ENCODE results near the gene FBXL15. TPM values are rescaled to one million over a fixed set of nuclear protein-coding genes. Genes with fewer than 3 reads are reported as not detected.
A peak's percentile ranks its signal among the peaks of the same experiment; 100 is the strongest.

The FBXL15 gene
- total and polyA plus RNA-seq, 9 of the 15 experiments (the other 6 are each of a cell fraction or from before 2014, with no cell fraction given), result 0.08 to 25.9 (median 3.5) TPM

- TF ChIP-seq ZNF407 (IDR thresholded peaks at IDR 0.05; ENCODE audit: low read depth) (no peak), ZNF224 (CRISPR knock-in tag; IDR thresholded peaks at IDR 0.05) (no peak), SMARCA5 (IDR thresholded peaks at IDR 0.05) (no peak), ZNF644 (tag; IDR thresholded peaks at IDR 0.05; ENCODE audit: low read depth) (0 out of 2 replicates have a peak, but pooled peaks have one; percentile 52), TEAD1 (CRISPR knock-in tag; IDR thresholded peaks at IDR 0.05) (peak in 1 of 2 experiments; percentile 62; a peak in 2 of 4 replicates), RBBP5 (IDR thresholded peaks at IDR 0.05; ENCODE audit: borderline replicate concordance, insufficient read depth, low read length, poor library complexity, severe bottlenecking) (no peak), HNRNPLL (IDR thresholded peaks at IDR 0.05; ENCODE audit: low read depth, low read length, poor library complexity, severe bottlenecking) (peak; percentile 58), ZNF639 (CRISPR knock-in tag; conservative IDR thresholded peaks at IDR 0.05 in 1 of 2, IDR thresholded peaks at IDR 0.05 in 1 of 2) (peak in 1 of 2 experiments; percentile 48; a peak in 1 of 4 replicates), THRA (IDR thresholded peaks at IDR 0.05) (no peak), YY1 (IDR thresholded peaks at IDR 0.05; ENCODE audit: borderline replicate concordance in 1 of 3, control insufficient read depth in 1 of 3, extremely low read depth in 1 of 3, insufficient read depth in 3 of 3, insufficient read length in 1 of 3, insufficient replicate concordance in 2 of 3, low read depth in 1 of 3, low read length in 2 of 3) (peak in 2 of 3 experiments; percentile 66 to 78), MTA3 (IDR thresholded peaks at IDR 0.05; ENCODE audit: borderline replicate concordance) (peak; percentile 71; the same call in 1 of the 2 replicates), SMAD4 (CRISPR knock-in tag; conservative IDR thresholded peaks at IDR 0.05) (0 out of 2 replicates have a peak, but pooled peaks have one; percentile 48)
Measured at GRCh38 chr10:102422545-102423129, 2.0 kb downstream of the FBXL15 start (continued).
